ENCODE measurements around the gene NME1.
"Not testable (repeated sequence)": the region's sequence is repeated elsewhere in the genome, so short reads cannot be mapped to it uniquely, and the experiment has no call there.

The NME1 gene

DNA sequence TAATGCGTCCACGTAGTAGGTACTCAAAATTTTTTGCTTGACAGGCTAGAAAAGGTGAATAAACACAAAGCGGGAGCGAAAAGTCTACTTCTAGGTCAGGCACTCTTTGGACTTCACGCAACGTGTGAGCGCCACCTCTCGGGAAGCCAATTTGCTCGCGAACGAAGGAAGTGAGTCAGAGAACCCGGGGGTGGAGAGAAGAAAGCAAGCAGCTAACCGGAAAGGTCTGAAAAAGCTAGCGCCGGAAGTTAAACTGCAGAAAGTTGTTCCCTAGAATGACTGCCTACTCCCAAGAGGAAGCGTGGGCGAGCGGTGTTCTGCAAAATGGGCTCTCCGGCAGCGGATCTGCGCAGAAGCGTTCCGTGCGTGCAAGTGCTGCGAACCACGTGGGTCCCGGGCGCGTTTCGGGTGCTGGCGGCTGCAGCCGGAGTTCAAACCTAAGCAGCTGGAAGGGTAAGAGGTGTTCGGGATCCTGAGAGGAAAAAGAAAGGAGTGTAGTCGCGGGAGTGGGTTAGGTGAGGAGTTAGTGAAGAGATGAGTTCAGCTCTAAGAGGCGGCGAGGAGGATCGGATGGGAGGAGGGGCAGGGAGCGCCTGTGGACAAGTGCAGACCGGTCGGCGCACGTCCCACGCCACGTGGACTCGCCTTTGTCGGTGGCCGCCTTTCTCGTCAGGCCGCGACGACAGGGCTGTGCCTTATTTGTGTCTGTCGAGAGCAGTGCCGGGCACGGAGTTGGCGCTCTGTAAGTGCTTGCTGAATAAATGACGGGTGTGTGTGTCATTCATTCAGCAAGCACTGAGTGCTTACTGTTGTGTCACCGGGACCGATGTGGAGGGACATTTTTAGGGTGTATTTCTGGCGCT is at the start of gene NME1:
TSS of gene NME1 (plus strand) at position 350 of the 863 bp plus-strand sequence. CDS start 2,096 bp downstream, outside the sequence.
- TF ChIP-seq, protein P1, sequence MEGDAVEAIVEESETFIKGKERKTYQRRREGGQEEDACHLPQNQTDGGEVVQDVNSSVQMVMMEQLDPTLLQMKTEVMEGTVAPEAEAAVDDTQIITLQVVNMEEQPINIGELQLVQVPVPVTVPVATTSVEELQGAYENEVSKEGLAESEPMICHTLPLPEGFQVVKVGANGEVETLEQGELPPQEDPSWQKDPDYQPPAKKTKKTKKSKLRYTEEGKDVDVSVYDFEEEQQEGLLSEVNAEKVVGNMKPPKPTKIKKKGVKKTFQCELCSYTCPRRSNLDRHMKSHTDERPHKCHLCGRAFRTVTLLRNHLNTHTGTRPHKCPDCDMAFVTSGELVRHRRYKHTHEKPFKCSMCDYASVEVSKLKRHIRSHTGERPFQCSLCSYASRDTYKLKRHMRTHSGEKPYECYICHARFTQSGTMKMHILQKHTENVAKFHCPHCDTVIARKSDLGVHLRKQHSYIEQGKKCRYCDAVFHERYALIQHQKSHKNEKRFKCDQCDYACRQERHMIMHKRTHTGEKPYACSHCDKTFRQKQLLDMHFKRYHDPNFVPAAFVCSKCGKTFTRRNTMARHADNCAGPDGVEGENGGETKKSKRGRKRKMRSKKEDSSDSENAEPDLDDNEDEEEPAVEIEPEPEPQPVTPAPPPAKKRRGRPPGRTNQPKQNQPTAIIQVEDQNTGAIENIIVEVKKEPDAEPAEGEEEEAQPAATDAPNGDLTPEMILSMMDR (IDR thresholded peaks at IDR 0.05; ENCODE audit: low read length), result peak; percentile 92
- no peak for TF ChIP-seq EZH2 (IDR thresholded peaks at IDR 0.05; ENCODE audit: borderline replicate concordance, low read length)
- H3K9ac ChIP-seq (ENCODE audit: low read length), result peak within 1 kb of the TSS; percentile 87
- H3K9me2 ChIP-seq (ENCODE audit: low read depth, low read length), result no peaks in the 10 kb centered on the region
- no peaks in the 10 kb centered on the region for H3K27me3 ChIP-seq (ENCODE audit: insufficient read depth, low read length)
- H3K4me3 ChIP-seq (ENCODE audit: low read depth, low read length, poor library complexity, severe bottlenecking), result peak within 1 kb of the TSS; percentile 73
- no peaks in the 10 kb centered on the region for H3K9me3 ChIP-seq (ENCODE audit: low read length)
- peaks cover 26% of the 10 kb centered on the region for H3K4me1 ChIP-seq (ENCODE audit: insufficient read depth, low read length, severe bottlenecking)
- peaks cover 37% of the 10 kb centered on the region for H3K79me2 ChIP-seq (ENCODE audit: insufficient read depth, low read length)
- H3K36me3 ChIP-seq (ENCODE audit: insufficient read depth, low read length), result peaks cover 36% of the 10 kb centered on the region
- H2AFZ ChIP-seq (ENCODE audit: low read length), result no peak within 1 kb of the TSS
- H3K27ac ChIP-seq (ENCODE audit: low read depth, low read length, poor library complexity, severe bottlenecking), result peak within 1 kb of the TSS; percentile 37
- H4K20me1 ChIP-seq (ENCODE audit: insufficient read depth, low read length), result no peaks in the 10 kb centered on the region
- no peaks in the 10 kb centered on the region for H3F3A ChIP-seq (ENCODE audit: insufficient read depth, low read length)
- peak within 1 kb of the TSS; percentile 95 for H3K4me2 ChIP-seq (ENCODE audit: low read length)

DNA sequence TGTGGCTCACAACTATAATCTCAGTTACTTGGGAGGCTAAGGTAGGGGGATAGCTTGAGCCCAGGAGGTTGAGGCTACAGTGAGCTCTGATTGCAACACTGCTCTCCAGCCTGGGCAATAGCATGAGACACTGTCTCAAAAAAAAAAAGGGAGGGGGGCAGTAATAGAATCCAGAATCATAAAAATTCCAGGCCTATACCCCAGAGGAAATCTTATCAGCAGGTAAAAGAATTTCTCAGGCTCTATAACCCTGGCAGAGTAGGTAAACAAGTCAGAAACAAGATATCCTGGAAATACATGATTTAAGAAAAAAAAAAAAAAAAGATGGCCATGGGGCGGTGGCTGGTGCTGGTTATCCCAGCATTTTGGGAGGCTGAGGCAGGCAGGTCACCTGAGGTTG is 45.6 kb upstream of the NME1 start:
- Histone ChIP-seq H3K9me3 (ENCODE audit: low read length) (no peaks in the 10 kb centered on the region), H3K4me2 (ENCODE audit: low read length) (no peak overlapping the region), H3F3A (ENCODE audit: insufficient read depth, low read length) (no peaks in the 10 kb centered on the region), H3K27ac (ENCODE audit: low read depth, low read length, poor library complexity, severe bottlenecking) (no peak overlapping the region), H3K9me2 (ENCODE audit: low read depth, low read length) (no peaks in the 10 kb centered on the region), H3K36me3 (ENCODE audit: insufficient read depth, low read length) (peaks cover 19% of the 10 kb centered on the region), H2AFZ (ENCODE audit: low read length) (no peak overlapping the region), H3K79me2 (ENCODE audit: insufficient read depth, low read length) (peaks cover 82% of the 10 kb centered on the region), H3K4me1 (ENCODE audit: insufficient read depth, low read length, severe bottlenecking) (peaks cover 13% of the 10 kb centered on the region), H3K27me3 (ENCODE audit: insufficient read depth, low read length) (no peaks in the 10 kb centered on the region), H3K4me3 (ENCODE audit: low read depth, low read length, poor library complexity, severe bottlenecking) (no peak overlapping the region), H3K9ac (ENCODE audit: low read length) (no peak overlapping the region), H4K20me1 (ENCODE audit: insufficient read depth, low read length) (no peaks in the 10 kb centered on the region)
- TF ChIP-seq, protein P1 (IDR thresholded peaks at IDR 0.05; ENCODE audit: low read length), result no peak
- TF ChIP-seq EZH2 (IDR thresholded peaks at IDR 0.05; ENCODE audit: borderline replicate concordance, low read length), result no peak

DNA sequence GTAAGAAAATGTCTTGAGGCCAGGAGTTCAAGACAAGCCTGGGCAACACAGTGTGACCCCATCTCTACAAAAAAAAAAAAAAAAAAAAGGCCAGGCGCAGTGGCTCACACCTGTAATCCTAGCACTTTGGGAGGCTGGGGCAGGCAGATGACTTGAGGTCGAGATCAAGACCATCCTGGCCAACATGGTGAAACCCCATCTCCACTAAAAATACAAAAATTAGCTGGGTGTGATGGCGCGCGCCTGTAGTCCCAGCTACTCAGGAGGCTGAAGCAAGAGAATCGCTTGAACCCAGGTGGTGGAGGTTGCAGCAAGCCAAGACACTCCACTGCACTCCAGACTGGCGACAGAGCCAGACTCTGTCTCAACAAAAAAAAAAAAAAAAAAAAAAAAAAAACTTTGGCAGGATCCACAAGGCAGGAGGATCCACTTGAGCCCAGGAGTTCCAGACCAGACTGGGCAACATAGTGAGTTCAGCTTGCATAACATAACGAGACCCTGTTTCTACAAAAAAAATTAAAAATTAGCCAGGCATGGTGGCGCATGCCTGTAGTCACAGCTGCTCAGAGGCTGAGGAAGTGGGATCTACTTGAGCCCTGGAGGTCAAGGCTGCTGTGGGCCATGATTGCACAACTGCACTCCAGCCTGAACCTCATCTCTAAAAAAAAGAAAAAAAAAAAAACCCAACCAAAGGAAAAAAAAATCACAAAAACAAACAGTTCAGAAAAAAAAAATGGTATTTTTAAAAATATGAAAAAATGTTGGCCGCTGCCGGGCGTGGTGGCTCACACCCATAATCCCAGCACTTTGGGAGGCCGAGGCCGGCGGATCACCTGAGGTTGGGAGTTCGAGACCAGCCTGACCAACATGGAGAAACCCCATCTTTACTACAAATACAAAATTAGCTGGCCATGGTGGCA is 40.8 kb upstream of the NME1 start:
- H3K9ac ChIP-seq (ENCODE audit: low read length); H3F3A ChIP-seq (ENCODE audit: insufficient read depth, low read length); H3K9me3 ChIP-seq (ENCODE audit: low read length); H3K9me2 ChIP-seq (ENCODE audit: low read depth, low read length); H4K20me1 ChIP-seq (ENCODE audit: insufficient read depth, low read length); H2AFZ ChIP-seq (ENCODE audit: low read length); H3K27me3 ChIP-seq (ENCODE audit: insufficient read depth, low read length); H3K4me2 ChIP-seq (ENCODE audit: low read length); H3K4me3 ChIP-seq (ENCODE audit: low read depth, low read length, poor library complexity, severe bottlenecking): not testable (repeated sequence)
- Histone ChIP-seq H3K27ac (ENCODE audit: low read depth, low read length, poor library complexity, severe bottlenecking) (peak overlapping the region; percentile 3), H3K36me3 (ENCODE audit: insufficient read depth, low read length) (peaks cover 19% of the 10 kb centered on the region), H3K79me2 (ENCODE audit: insufficient read depth, low read length) (peaks cover 98% of the 10 kb centered on the region), H3K4me1 (ENCODE audit: insufficient read depth, low read length, severe bottlenecking) (peaks cover 24% of the 10 kb centered on the region)

Measured in OCI-LY1 (cell line).